Measurements from ENCODE around the gene TRIM71.

DNA sequence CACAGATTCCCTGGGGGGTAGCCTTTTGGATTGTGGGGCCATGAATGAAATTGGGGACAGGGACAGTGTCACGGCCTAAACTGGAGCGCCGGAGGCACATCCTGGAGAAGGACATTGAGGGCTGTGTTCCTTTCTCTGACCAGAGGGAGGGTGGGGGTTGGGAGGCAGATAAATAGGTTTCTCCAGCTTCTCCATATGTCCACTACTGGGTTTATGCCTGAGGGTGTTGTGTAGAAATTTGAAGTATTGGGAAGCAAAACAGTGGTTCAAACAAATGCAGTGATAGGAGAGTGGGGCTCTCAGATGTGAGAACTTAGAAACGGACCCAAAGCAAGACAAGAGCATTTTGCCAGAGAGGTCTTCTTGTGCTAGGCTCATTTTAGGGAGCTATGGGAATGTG, 34.3 kb downstream of the TRIM71 start:
- TF ChIP-seq, protein P1, sequence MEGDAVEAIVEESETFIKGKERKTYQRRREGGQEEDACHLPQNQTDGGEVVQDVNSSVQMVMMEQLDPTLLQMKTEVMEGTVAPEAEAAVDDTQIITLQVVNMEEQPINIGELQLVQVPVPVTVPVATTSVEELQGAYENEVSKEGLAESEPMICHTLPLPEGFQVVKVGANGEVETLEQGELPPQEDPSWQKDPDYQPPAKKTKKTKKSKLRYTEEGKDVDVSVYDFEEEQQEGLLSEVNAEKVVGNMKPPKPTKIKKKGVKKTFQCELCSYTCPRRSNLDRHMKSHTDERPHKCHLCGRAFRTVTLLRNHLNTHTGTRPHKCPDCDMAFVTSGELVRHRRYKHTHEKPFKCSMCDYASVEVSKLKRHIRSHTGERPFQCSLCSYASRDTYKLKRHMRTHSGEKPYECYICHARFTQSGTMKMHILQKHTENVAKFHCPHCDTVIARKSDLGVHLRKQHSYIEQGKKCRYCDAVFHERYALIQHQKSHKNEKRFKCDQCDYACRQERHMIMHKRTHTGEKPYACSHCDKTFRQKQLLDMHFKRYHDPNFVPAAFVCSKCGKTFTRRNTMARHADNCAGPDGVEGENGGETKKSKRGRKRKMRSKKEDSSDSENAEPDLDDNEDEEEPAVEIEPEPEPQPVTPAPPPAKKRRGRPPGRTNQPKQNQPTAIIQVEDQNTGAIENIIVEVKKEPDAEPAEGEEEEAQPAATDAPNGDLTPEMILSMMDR (optimal IDR thresholded peaks at IDR 0.05 in 1 of 3, IDR thresholded peaks at IDR 0.05 in 1 of 3, conservative IDR thresholded peaks at IDR 0.05 in 1 of 3; ENCODE audit: extremely low read depth in 1 of 3, insufficient read depth in 2 of 3, low read length in 3 of 3): no peak
- no peak for TF ChIP-seq EZH2 (IDR thresholded peaks at IDR 0.05; ENCODE audit: low read length)

Measured in keratinocyte (primary cell).